Heart left ventricle (tissue), 13 donors: ENCODE results near the gene PCYT1A.

ENCODE experiments used
- CTCF ChIP-seq, 12 donors: fragments of 200-600 bp; sonication (generic) in 4 of 12; IDR thresholded peaks; one replicate each; pipeline versions ENCODE4 v1.5.0 to v1.8.0; 2018 to 2022; ENCODE audit warnings: antibody characterized with exemption in 12 of 12, mild to moderate bottlenecking in 5 of 12
- POLR2A ChIP-seq, 2 donors: fragments of 450-650 bp; IDR thresholded peaks; one replicate each; pipeline ENCODE4 v1.6.1; 2017; ENCODE audit warnings: antibody characterized with exemption in 2 of 2, mild to moderate bottlenecking in 2 of 2, moderate library complexity in 2 of 2
- donor health status: ischemic (EF 13 %, LVEDD 7.1; RV severe dilation, severe dysfunction).
- donor health status: DM: no; HTN: yes; CAD: no.
- donor health status: DM: no; HTN: no; CAD: no.
- donor health status: ischemic (EF 25% LVEDD 6.9; RV normal size, moderate dysfunction).
- donor health status: ischemic (EF 25% LVEDD 5.7; RV mildly dilated, moderate dysfunction).
- donor health status: ischemic (EF 35%, LVEDD 5.7; RV mildly dilated, moderate dysfunction).
- donor health status: nonischemic (EF 11% LVEDD 7.7; RV severe dilation, severe dysfunction).
- donor health status: DM: yes; HTN: yes; CAD: no.
- donor health status: PGD.
- donor health status: ischemic (EF 29% LVEDD 5.4; RV normal size, mild dysfunction).
- donor health status: nonischemic (EF 23%, LVEDD 6.1; RV moderate dilation, normal function).

DNA sequence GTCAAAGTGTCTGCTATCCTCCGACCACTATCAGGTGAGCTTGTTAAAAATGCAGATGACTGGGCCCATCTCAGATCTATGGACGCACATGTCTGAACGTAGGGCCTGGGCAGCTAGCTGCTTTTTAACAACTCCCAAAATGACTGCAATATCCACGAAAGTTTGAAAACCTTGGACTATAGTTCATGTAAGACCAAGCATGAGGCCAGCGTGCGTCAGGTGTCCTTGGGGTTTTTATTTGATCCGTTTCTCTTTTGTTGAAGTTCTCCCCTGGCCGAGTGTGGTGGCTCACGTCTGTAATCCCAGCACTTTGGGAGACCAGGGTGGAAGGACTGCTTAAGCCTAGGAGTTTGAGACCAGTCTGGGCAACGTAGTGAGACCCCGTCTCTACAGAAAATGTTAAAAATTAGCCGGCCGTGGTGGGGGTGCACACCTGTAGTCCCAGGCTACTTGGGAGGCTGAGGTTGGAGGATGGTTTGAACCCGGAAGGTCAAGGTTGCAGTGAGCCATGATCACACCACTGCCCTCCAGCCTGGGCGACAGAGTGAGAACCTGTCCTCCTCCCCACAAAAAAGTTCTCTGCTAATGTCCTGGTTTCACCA is 61.7 kb downstream of the PCYT1A start:
- TF ChIP-seq CTCF (IDR thresholded peaks at IDR 0.05) (no peak), POLR2A (IDR thresholded peaks at IDR 0.05) (no peak)
